G401.6 (cell line): Measurements from ENCODE around the gene ROBO1.
"Not testable (repeated sequence)": the region's sequence is repeated elsewhere in the genome, so short reads cannot be mapped to it uniquely, and the experiment has no call there.

Source experiments
- FAIRE-seq: peaks from 2 replicates; lab custom pipeline; 2012; peaks lifted over from hg19 to GRCh38; lab: Jason Lieb, UNC

Gene ROBO1

DNA sequence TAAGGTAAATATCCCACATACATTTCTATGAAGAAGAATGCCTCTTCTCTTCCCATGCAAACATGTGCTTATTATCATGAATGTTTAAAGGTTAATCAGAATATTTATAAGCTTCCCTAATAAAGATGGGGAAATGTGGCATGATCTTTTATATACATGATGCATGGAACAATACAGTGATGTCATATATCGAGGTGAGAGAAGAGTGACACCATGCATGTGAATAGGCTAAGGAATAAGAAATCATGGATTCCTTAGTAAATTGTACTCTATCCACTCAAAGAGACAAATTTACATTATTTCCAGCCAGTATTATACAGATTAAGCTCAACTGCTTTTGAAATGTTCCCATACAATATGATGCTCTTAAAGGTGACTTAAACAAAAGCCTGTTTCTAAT is 1035.3 kb downstream of the ROBO1 start:
- no peak for FAIRE-seq

GRCh38 chr3:78729946-78730345 is 1037.9 kb downstream of the ROBO1 start:
- FAIRE-seq = no peak

DNA sequence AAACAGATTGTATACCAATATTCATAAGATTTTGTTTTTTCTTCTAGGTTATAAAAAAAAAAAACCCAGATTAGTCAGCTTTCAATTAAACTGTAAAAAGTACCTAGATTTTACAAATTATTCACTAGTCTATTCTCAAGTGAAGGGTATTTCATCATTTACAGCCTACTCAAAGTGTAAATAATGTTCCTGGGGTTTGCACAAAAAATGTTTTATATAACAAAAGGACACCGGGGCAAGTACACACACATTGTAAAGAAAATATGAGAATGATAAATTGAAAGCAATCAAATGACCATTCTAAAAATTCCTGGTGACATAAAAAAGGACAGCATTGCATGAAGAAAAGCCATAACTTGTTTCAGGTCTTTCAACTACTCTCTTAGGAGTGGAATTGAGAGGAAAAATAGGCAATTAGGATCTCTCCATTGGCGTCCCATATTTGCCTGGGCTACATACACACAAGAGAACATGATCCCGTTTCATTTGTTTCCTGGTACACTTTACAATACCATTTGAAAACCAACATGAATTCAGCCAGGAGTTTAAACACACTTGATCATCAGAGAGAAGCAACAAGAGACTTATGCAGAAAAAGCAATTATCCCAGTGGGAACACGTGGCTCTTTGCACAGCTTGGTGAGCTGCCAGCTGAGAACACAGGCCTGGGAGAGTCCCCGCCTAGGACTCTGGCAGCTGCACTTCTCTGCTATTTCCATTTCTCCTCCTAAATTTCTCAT is 1039.2 kb downstream of the ROBO1 start:
- no peak for FAIRE-seq

DNA sequence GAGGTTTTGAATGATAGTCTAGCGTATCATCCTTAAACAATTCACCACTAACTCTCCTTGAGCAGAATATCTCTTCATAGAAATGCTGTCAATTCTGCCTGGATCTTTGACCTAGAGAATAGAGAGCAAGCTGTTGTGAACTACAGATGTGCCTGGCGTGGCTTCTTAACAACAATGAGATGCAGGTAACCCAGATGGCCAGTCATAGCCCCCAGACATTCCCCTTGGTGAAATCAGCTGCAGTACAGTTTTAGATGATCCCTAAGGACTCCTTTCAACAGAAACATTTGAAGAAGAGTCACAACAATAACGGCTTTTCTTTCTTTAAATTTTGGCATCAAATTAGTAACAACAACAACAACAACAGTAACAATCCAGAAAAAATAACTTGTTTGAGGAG is 1041.3 kb downstream of the ROBO1 start:
- FAIRE-seq = no peak

DNA sequence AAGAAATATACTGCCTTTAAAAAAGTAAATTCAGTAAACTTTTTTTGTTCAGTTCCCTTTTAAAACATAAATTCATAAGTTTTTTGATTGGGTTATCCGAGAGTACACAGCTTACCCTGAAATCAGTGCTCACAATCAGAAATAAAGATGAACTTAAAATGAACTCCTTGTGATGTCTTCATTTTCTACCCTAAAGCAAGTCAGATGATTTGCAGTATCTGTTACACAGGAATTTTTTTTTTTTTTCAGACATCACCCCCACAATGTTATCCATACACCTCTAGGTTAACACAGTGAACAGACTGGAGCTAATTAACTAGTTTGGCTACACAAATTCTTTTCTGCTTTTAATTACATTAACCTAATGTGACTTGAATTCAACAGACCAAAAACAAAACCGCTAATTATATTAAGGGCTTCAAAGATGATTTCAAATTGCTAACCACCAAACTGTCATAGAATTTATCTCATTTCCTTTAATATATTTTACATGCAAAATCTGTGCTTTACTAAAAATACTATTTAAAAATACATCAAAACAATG is 1042.0 kb downstream of the ROBO1 start:
- no peak for FAIRE-seq

- no peak for FAIRE-seq
These were observed 1042.9 kb downstream of the ROBO1 start for GRCh38 chr3:78724859-78725258.

- not testable (repeated sequence) for FAIRE-seq
These were observed 1043.4 kb downstream of the ROBO1 start for GRCh38 chr3:78724364-78724763.

DNA sequence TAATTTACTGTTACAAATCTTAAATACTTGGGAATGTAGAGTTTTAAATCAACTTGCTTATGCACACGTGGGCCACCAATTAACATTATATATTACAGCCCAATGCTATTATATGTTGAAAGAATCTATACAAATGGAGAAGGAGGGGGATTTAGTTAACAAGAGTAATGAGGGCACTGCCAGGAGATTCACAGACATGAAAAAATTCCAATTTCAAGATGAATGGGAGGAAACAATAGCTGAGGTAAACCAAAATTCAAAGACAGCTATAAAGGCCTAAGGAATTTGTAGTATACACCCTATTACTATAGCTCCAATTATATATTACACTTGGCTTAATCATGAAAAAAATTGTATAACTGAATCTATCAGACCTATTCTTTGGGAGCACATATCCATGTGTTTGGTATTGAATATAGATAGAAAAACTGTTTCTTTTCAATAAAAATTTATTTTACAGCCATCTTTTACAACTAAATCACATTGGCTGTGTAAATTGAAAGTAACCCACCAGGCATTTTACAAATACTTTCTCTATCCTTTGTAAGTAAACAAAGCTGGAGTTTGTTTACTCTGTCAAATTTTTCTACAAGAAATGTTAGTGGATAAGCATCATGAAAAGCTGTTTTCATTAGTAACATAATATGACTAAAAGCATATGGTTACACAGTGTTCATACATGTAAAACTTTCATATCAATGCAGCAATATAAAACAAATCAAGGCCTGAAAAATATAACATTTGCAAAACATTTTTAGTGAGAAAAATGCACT is 1045.8 kb downstream of the ROBO1 start:
- no peak for FAIRE-seq

DNA sequence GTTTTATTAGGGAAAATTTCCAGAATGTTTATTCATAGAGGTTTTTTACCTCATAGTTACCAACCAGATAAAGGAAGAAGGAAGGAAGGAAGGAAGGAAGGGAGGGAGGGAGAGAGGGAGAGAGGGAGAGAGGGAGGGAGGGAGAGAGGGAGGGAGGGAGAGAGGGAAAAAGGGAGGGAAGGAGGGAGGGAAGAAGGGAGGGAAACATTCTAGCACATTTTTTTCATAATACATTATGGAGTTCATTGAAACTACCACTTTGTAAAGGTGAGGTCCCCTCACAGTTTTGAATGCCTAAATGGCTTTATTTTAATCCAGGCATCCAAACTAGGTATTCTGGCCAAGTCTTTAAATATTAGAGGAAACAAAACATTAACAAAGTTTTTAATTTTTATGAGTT is 1049.1 kb downstream of the ROBO1 start:
- FAIRE-seq = no peak

DNA sequence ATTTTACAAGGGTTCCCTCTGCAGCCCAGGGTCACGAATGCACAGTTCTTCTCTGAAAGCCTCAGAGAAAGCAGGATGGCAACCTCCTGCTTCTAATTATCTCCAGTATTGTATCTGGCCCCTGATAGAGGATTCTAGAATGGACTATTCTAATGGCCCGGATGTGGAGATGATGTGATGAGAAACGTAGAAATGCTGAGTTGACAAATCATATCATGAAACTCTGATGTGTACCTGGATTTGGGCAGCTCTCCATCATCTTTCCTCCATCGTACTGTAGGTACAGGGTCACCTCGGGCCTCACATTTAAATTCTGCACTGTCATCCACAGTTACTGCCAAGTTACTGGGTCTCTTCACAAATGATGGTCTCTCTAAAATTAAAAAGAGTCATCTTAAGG is 1050.8 kb downstream of the ROBO1 start:
- FAIRE-seq = no peak

DNA sequence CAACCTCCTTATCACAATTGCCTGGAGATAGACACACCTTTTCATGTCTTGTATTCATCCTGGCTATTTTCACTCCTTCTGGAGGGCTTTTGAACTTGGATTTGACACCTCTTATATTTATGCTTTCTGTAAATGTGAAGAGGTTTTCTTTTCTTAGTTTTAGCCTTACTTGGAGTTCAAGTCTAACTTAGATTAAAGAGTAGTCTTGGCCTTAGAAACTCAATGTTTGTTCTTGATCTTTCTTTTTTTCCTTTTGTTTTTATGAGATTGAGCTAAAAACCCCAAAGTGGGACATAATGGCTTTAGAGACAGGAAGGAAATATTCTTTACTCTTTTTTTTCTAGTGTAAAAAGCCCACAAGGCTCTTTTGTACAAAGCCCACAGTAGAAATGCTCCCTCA is 1054.9 kb downstream of the ROBO1 start:
- no peak for FAIRE-seq

- FAIRE-seq = no peak
These were observed 1055.5 kb downstream of the ROBO1 start for GRCh38 chr3:78712270-78712669.

GRCh38 chr3:78708565-78709073 is 1059.2 kb downstream of the ROBO1 start:
- no peak for FAIRE-seq

DNA sequence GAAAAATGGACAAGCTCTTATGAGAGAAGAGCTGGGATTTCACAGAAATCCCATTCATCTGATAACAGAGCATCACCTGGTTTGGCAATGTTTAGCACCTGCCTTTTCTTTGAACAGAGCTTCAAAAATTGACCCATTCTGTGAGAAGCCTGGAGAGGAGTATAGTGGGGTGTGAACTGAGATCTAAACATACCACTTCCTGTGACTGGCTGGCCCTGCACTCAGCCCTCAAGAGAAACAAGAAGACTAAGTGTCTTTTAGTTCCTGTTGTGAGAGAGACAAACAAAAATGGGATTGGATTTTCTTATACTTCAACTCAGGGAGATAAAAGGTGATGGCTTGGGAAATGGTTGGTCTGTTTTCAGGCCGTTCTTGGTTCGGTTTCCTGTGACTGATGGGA is 1060.2 kb downstream of the ROBO1 start:
- FAIRE-seq = no peak

DNA sequence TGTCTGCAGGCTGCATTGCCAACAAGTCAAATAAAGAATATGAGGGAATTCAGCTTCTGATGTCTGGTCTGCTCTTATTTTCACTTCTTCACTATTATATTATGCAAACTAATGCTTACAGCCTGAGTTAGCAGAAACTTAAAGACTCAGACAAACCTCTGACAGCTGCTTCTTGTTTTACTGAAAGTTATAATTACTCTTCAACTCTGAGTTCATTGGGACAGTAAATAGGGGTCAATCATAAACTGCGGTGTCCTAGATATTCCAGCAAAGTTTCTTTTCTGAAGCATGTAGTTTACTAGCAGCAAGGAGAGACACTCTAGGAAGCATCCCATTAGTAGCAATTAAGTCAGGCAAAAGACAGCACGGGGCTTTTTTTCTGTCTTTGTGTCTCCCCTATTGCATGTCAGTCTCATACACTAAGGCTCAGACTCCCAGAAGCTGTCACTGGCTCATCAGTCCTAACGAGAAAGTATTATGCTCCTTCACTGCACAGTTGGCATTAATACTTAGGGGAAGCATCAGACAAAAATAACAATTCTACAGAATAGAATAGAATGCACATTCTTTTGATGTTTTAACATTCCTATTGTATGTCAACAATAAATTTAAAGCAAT is 1060.8 kb downstream of the ROBO1 start:
- no peak for FAIRE-seq

- FAIRE-seq = no peak
These were observed 1063.9 kb downstream of the ROBO1 start for GRCh38 chr3:78703944-78704343.

- FAIRE-seq = no peak
These were observed 1066.3 kb downstream of the ROBO1 start for GRCh38 chr3:78701537-78701936.

DNA sequence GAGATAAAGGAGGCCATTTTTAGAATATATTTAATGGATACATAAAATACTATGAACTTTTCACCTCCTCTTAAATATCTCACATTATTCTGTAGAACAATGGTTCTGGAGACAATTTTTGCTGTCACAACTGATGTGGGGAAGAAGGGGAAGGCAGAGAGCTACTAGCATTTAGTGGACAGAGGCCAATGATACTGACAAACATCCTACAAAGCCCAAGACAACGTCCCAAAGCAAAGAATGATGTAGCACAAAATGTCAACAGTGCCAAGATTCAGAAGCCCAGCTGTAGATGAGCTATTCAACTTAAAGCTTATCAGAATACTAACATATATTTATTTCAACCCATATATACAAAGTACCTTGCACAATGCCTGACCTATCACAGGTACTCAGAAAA is 1069.4 kb downstream of the ROBO1 start:
- no peak for FAIRE-seq

DNA sequence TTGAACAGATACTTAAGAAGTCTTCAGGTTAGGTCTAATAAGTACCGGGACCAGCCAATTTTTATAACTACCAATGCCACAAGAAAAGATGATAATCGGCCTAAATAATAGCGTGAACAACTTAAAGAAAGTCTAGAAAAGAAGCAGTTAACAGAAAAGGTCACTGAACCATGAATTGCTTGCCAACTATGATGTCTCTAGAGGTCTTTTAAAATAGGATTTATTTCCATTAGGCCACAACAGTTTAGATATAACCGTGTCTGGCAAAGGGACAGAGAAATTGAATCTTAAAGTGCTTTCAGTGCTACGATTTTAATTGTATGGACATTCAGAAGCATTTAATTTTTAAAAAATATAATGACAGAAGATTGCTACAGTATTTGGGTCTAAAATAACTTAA is 1070.4 kb downstream of the ROBO1 start:
- no peak for FAIRE-seq

- no peak for FAIRE-seq
These were observed 1077.0 kb downstream of the ROBO1 start for GRCh38 chr3:78690766-78691165.

DNA sequence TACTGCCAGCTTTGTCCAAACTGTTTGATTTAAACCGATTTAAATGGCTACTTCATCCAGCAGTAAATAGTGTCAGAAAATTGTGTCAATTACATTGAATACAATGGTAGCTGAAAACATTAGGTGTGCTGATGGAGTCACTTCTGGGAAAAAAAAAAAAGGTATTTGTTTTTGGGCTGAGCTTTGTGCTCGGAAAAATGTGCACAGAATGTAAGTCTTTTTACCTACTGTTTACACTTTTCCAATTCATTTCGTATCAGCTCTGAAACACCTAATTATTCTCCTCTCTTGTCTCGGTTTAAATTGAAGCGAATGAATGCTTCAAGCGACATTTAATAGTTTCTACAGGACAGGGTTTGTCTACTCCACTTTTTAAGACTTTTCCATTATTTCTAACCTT is 1078.4 kb downstream of the ROBO1 start:
- no peak for FAIRE-seq

GRCh38 chr3:78687520-78687919 is 1080.3 kb downstream of the ROBO1 start:
- FAIRE-seq = no peak

DNA sequence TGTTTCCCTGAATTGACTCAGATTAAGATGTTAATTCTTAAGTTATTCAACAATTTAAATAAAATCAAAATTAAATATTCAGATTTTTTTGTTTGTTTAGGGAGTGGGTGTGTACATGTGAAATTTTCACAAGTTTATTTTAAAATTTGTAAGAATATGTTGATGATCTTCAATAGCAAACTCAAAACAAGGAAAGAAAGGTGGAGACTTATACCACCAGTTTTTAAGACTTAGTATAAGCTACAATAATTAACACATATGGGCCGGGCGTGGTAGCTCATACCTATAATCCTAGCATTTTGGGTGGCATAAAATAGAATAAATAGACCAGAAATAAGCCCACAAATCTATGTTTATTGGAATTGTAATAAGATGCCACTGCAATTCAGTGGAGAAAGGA is 1084.5 kb downstream of the ROBO1 start:
- no peak for FAIRE-seq
